Gastroesophageal sphincter (tissue), 4 donors: ENCODE results near the gene EPDR1. TPM values are rescaled to one million over a fixed set of nuclear protein-coding genes. Genes with fewer than 3 reads are reported as not detected.

Experiments
- ATAC-seq: fragments of 150-250 bp; one replicate; pipeline ENCODE4 v1.9.1; 2016; ENCODE audit warnings: mild to moderate bottlenecking, moderate library complexity
- H3K27ac ChIP-seq, 4 donors: fragments of 200-600 bp; sonication (generic) in 3 of 4; 1 replicate in 3 of 4; 2 replicates in 1 of 4; pipeline ENCODE4 v1.5.1; 2016 to 2019
- H3K27me3 ChIP-seq: fragments of 200-600 bp; sonication (generic); one replicate; pipeline ENCODE4 v1.5.1; 2019
- H3K36me3 ChIP-seq, 2 donors: fragments of 200-600 bp; sonication (generic); one replicate each; pipeline ENCODE4 v1.5.1; 2019; ENCODE audit warnings: control low read depth in 1 of 2
- H3K4me1 ChIP-seq, 3 donors: fragments of 200-600 bp; sonication (generic); 1 replicate in 2 of 3; 2 replicates in 1 of 3; pipeline ENCODE4 v1.5.1; 2016 to 2019; ENCODE audit warnings: control low read depth in 2 of 3
- H3K4me3 ChIP-seq, 2 donors: fragments of 200-600 bp; sonication (generic); one replicate each; pipeline ENCODE4 v1.5.1; 2019; ENCODE audit warnings: mild to moderate bottlenecking in 1 of 2, moderate library complexity in 1 of 2
- H3K9me3 ChIP-seq, 3 donors: fragments of 200-600 bp; sonication (generic); one replicate each; pipeline ENCODE4 v1.5.1; 2017 to 2019; ENCODE audit warnings: control low read depth in 2 of 3
- EP300 ChIP-seq: sonication (generic); formaldehyde crosslinking; IDR thresholded peaks from one replicate; pipeline ENCODE4 v1.6.1; 2017; ENCODE audit warnings: antibody characterized with exemption, mild to moderate bottlenecking
- POLR2A ChIP-seq, 2 donors: fragments of 450-650 bp; IDR thresholded peaks; one replicate each; pipeline ENCODE4 v1.6.1; 2017; ENCODE audit warnings: antibody characterized with exemption in 2 of 2, mild to moderate bottlenecking in 2 of 2, moderate library complexity in 1 of 2
- POLR2AphosphoS5 ChIP-seq: sonication (generic); formaldehyde crosslinking; IDR thresholded peaks from one replicate; pipeline ENCODE4 v1.6.1; 2017; ENCODE audit warnings: antibody characterized with exemption
- WGBS, 2 donors: methylation state at CpG; one replicate each; pipeline ENCODE4 v1.1.5; 2018; ENCODE audit warnings: low coverage in 1 of 2; 5-methylcytosine and 5-hydroxymethylcytosine counted together
- total RNA-seq, 4 donors: library from RNA; depleted of rRNA; stranded (reverse); fragments of >200 nt; gene quantifications; one replicate each; pipeline ENCODE4 v1.1.0, GENCODE V29; 2016
- TF ChIP-seq, protein P1 (sequence below), 4 experiments: fragments of 200-600 bp in 2 of 4; fragments of 450-650 bp in 2 of 4; sonication (generic) in 1 of 4; IDR thresholded peaks; one replicate each; pipeline ENCODE4 v1.5.1; 2017 to 2019; ENCODE audit warnings: antibody characterized with exemption in 4 of 4, mild to moderate bottlenecking in 2 of 4, moderate library complexity in 2 of 4

EPDR1 gene
- total RNA-seq, 4 donors from 2014 or later = 14.3 to 43.8 (median 19.0) TPM

DNA sequence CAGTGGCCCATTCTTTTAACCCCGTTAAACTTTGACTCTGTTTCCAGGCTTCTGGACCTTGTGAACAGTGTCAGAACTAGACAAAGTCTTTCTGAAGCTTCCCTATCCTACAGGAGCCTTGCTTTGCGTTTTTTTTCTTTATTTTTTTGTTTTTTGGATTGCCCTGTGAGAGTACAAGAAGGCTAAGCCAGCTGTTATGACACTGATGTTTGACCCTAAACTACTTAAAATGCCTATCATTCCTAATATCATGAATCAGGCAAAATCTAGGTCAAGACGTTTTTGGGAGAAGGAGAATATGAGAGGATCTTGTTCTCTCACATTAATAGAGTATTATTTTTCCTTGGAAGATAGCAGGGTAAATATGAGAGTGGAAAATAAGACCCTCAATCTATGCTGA, 79.8 kb downstream of the EPDR1 start:
- WGBS, 2 donors = 27 to 34% methylated on average over 3 of the region's 3 CpGs
- peak; percentile 74 for ATAC-seq
- no peaks in the 10 kb centered on the region for H3K36me3 ChIP-seq
- H3K9me3 ChIP-seq = peaks cover 0 to 4% (median 0%) of the 10 kb centered on the region in 3 donors
- no peak overlapping the region for H3K4me3 ChIP-seq
- TF ChIP-seq, protein P1, sequence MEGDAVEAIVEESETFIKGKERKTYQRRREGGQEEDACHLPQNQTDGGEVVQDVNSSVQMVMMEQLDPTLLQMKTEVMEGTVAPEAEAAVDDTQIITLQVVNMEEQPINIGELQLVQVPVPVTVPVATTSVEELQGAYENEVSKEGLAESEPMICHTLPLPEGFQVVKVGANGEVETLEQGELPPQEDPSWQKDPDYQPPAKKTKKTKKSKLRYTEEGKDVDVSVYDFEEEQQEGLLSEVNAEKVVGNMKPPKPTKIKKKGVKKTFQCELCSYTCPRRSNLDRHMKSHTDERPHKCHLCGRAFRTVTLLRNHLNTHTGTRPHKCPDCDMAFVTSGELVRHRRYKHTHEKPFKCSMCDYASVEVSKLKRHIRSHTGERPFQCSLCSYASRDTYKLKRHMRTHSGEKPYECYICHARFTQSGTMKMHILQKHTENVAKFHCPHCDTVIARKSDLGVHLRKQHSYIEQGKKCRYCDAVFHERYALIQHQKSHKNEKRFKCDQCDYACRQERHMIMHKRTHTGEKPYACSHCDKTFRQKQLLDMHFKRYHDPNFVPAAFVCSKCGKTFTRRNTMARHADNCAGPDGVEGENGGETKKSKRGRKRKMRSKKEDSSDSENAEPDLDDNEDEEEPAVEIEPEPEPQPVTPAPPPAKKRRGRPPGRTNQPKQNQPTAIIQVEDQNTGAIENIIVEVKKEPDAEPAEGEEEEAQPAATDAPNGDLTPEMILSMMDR (IDR thresholded peaks at IDR 0.05) = no peak
- TF ChIP-seq POLR2A (IDR thresholded peaks at IDR 0.05) (no peak), EP300 (no peak), POLR2AphosphoS5 (no peak)
- no peaks in the 10 kb centered on the region for H3K27me3 ChIP-seq
- H3K4me1 ChIP-seq = peaks cover 0 to 19% (median 3%) of the 10 kb centered on the region in 3 donors
- peak overlapping the region in 3 of 4 donors; percentile 55 to 70 (median 61) for H3K27ac ChIP-seq

Other genes starting within 250 kb of the EPDR1 start
- 1 to 10 TPM in 1 of 4 donors, not detected in 3; 1.2 TPM for gene GPR141, start 236.9 kb upstream of the EPDR1 start, total RNA-seq
- 1 to 10 TPM in 1 of 4 donors, not detected in 3; 2.8 TPM for gene NME8, start 72.0 kb upstream of the EPDR1 start, total RNA-seq
- gene SFRP4, start 3.8 kb upstream of the EPDR1 start, total RNA-seq = 10 to 100 TPM in 1 of 4 donors, 1 to 10 TPM in 3; 1.4 to 11.0 (median 5.1) TPM